Neural cell (in vitro differentiated cells): Measurements from ENCODE around the gene ZNF691. TPM values are rescaled to one million over a fixed set of nuclear protein-coding genes. Genes with fewer than 3 reads are reported as not detected.
"Not testable (repeated sequence)": the region's sequence is repeated elsewhere in the genome, so short reads cannot be mapped to it uniquely, and the experiment has no call there.

Source experiments
- H2AFZ ChIP-seq: fragments of 200-600, 300-800 bp; sonication (generic), shearing (Covaris generic); 2 replicates; pipeline ENCODE4 v1.6.0; 2014; ENCODE audit warnings: low read depth, mild to moderate bottlenecking, antibody characterized with exemption, low read length, moderate library complexity
- H3F3A ChIP-seq: fragments of 200-600 bp; shearing (Covaris generic); 2 replicates; pipeline ENCODE4 v1.6.1; 2016; ENCODE audit warnings: mild to moderate bottlenecking, moderate library complexity, mixed read lengths, antibody characterized with exemption, low read length; ENCODE audit not compliant: insufficient read depth, poor library complexity, severe bottlenecking
- H3K27ac ChIP-seq: fragments of 200-600, 300-800 bp; sonication (generic), shearing (Covaris generic); 2 replicates; pipeline ENCODE4 v1.5.1; 2014; ENCODE audit warnings: mild to moderate bottlenecking, low read length, moderate library complexity
- H3K27me3 ChIP-seq: fragments of 300-800, 200-600 bp; sonication (generic), shearing (Covaris generic); 2 replicates; pipeline ENCODE4 v1.6.0; 2014; ENCODE audit warnings: mild to moderate bottlenecking, low read depth, low read length, moderate library complexity; ENCODE audit not compliant: insufficient read depth
- H3K36me3 ChIP-seq: fragments of 300-800, 200-600 bp; sonication (generic), shearing (Covaris generic); 2 replicates; pipeline ENCODE4 v1.5.1; 2014; ENCODE audit warnings: mild to moderate bottlenecking, antibody characterized with exemption, low read length, moderate library complexity; ENCODE audit not compliant: insufficient read depth
- H3K4me2 ChIP-seq: fragments of 300-800, 200-600 bp; sonication (generic), shearing (Covaris generic); 2 replicates; pipeline ENCODE4 v1.6.0; 2014; ENCODE audit warnings: mild to moderate bottlenecking, low read length
- H3K4me3 ChIP-seq: fragments of 300-800, 200-600 bp; sonication (generic), shearing (Covaris generic); 2 replicates; pipeline ENCODE4 v1.5.1; 2014; ENCODE audit warnings: mild to moderate bottlenecking, low read length, moderate library complexity
- H3K79me2 ChIP-seq: fragments of 200-600 bp; shearing (Covaris generic); replicated peaks from 2 replicates; pipeline ENCODE4 v1.6.0; 2014; ENCODE audit warnings: mild to moderate bottlenecking, low read length, moderate library complexity; ENCODE audit not compliant: insufficient read depth
- H3K9ac ChIP-seq: fragments of 300-800, 200-600 bp; sonication (generic), shearing (Covaris generic); 2 replicates; pipeline ENCODE4 v1.6.1; 2016; ENCODE audit warnings: mild to moderate bottlenecking, low read length, mixed read lengths
- H3K9me2 ChIP-seq: fragments of 200-600 bp; shearing (Covaris generic); 2 replicates; pipeline ENCODE4 v1.6.1; 2016; ENCODE audit warnings: mild to moderate bottlenecking, low read length, mixed read lengths; ENCODE audit not compliant: insufficient read depth
- H3K9me3 ChIP-seq: fragments of 200-600, 300-800 bp; sonication (generic), shearing (Covaris generic); 2 replicates; pipeline ENCODE4 v1.6.1; 2016; ENCODE audit warnings: mild to moderate bottlenecking, mixed run types, low read length, moderate library complexity, mixed read lengths
- H4K20me1 ChIP-seq: fragments of 200-600 bp; shearing (Covaris generic); 2 replicates; pipeline ENCODE4 v1.6.1; 2016; ENCODE audit warnings: mild to moderate bottlenecking, mixed run types; ENCODE audit not compliant: insufficient read depth
- CTCF ChIP-seq: fragments of 450-650 bp; IDR thresholded peaks from 2 replicates; pipeline ENCODE4 v1.5.1; 2014; ENCODE audit warnings: antibody characterized with exemption, mild to moderate bottlenecking, moderate library complexity; ENCODE audit not compliant: poor library complexity, severe bottlenecking
- EP300 ChIP-seq: fragments of 450-650 bp; conservative IDR thresholded peaks from 2 replicates; pipeline ENCODE4 v1.6.1; 2014; ENCODE audit warnings: antibody characterized with exemption, mild to moderate bottlenecking, moderate library complexity; ENCODE audit not compliant: poor library complexity, severe bottlenecking
- EZH2 ChIP-seq: fragments of 200-600, 300-800 bp; shearing (Covaris generic), sonication (generic); IDR thresholded peaks from 2 replicates; pipeline ENCODE4 v1.6.1; 2014; ENCODE audit warnings: antibody characterized with exemption, low read length, borderline replicate concordance, mild to moderate bottlenecking; ENCODE audit not compliant: insufficient read depth, poor library complexity, severe bottlenecking
- MXI1 ChIP-seq: fragments of 450-650 bp; conservative IDR thresholded peaks from 2 replicates; pipeline ENCODE4 v1.6.1; 2014; ENCODE audit warnings: antibody characterized with exemption, mild to moderate bottlenecking; ENCODE audit not compliant: poor library complexity, severe bottlenecking
- POLR2AphosphoS5 ChIP-seq: IDR thresholded peaks from 2 replicates; pipeline ENCODE4 v1.6.1; 2012
- RAD21 ChIP-seq: fragments of 450-650 bp; conservative IDR thresholded peaks from 2 replicates; pipeline ENCODE4 v1.6.1; 2014; ENCODE audit warnings: antibody characterized with exemption, mild to moderate bottlenecking, moderate library complexity
- SMC3 ChIP-seq: fragments of 450-650 bp; conservative IDR thresholded peaks from 2 replicates; pipeline ENCODE4 v1.6.1; 2014; ENCODE audit warnings: antibody characterized with exemption, mild to moderate bottlenecking, moderate library complexity; ENCODE audit not compliant: poor library complexity
- TAF1 ChIP-seq: IDR thresholded peaks from 2 replicates; pipeline ENCODE4 v1.6.1; 2012; ENCODE audit warnings: low read depth
- polyA plus RNA-seq: library from polyadenylated mRNA; depleted of rRNA; stranded (reverse); fragments of >200 nt; gene quantifications from 2 replicates; pipeline ENCODE4 v1.2.3, GENCODE V29; 2014
- TF ChIP-seq, protein P1 (sequence below): IDR thresholded peaks from 2 replicates; pipeline ENCODE4 v1.6.1; 2012; ENCODE audit warnings: borderline replicate concordance

ZNF691 gene
- polyA plus RNA-seq, 1 donor from 2014 or later = 14.9 TPM

GRCh38 chr1:42806593-42806992 lies 39.8 kb upstream of the ZNF691 start:
- no peaks in the 10 kb centered on the region for H3K36me3 ChIP-seq
- H3K9ac ChIP-seq = no peak overlapping the region
- no peak overlapping the region for H3K4me3 ChIP-seq
- H2AFZ ChIP-seq = no peak overlapping the region
- H3K27me3 ChIP-seq = no peaks in the 10 kb centered on the region
- H3K4me2 ChIP-seq = no peak overlapping the region
- H3K9me3 ChIP-seq = no peaks in the 10 kb centered on the region
- H3K9me2 ChIP-seq = no peaks in the 10 kb centered on the region
- H3K79me2 ChIP-seq = peaks cover 4% of the 10 kb centered on the region
- H4K20me1 ChIP-seq = no peaks in the 10 kb centered on the region
- TF ChIP-seq EP300 = no peak
- TF ChIP-seq CTCF = no peak
- TF ChIP-seq RAD21 = no peak
- TF ChIP-seq POLR2AphosphoS5 = no peak
- TF ChIP-seq, protein P1, sequence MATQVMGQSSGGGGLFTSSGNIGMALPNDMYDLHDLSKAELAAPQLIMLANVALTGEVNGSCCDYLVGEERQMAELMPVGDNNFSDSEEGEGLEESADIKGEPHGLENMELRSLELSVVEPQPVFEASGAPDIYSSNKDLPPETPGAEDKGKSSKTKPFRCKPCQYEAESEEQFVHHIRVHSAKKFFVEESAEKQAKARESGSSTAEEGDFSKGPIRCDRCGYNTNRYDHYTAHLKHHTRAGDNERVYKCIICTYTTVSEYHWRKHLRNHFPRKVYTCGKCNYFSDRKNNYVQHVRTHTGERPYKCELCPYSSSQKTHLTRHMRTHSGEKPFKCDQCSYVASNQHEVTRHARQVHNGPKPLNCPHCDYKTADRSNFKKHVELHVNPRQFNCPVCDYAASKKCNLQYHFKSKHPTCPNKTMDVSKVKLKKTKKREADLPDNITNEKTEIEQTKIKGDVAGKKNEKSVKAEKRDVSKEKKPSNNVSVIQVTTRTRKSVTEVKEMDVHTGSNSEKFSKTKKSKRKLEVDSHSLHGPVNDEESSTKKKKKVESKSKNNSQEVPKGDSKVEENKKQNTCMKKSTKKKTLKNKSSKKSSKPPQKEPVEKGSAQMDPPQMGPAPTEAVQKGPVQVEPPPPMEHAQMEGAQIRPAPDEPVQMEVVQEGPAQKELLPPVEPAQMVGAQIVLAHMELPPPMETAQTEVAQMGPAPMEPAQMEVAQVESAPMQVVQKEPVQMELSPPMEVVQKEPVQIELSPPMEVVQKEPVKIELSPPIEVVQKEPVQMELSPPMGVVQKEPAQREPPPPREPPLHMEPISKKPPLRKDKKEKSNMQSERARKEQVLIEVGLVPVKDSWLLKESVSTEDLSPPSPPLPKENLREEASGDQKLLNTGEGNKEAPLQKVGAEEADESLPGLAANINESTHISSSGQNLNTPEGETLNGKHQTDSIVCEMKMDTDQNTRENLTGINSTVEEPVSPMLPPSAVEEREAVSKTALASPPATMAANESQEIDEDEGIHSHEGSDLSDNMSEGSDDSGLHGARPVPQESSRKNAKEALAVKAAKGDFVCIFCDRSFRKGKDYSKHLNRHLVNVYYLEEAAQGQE = no peak
- TF ChIP-seq TAF1 = no peak
- no peak for TF ChIP-seq MXI1
- TF ChIP-seq SMC3 = no peak
- TF ChIP-seq EZH2 = no peak
- H3K27ac ChIP-seq = no peak overlapping the region
- H3F3A ChIP-seq = no peaks in the 10 kb centered on the region

DNA sequence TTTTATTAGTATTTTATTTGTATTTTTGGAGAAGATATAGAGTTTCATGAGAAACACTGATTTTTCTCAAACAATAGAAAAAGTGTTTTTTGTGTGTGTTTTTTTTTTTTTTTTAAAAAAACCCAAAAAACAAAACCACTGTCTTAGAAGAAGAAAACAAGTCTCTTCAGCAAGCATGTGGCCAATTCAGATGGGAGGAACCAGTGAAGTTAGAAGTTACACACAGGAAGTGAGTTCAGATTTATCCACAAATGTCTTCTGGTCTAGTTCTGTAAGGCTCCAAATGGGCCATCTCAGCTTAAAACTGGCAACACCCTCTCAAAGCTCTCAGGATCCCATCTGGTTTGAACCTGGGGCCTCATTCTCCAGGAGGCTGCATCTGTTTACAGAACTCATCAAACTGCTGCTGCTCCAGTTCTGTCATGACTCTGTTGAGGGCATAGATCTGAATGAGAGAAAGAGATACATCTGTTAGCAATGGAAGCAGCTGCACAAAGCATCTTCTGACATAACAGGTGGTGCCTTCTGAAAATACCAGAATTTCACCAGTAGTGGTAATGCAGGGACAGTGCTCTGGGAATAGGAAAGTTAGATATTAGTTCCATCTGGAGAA lies 39.3 kb upstream of the ZNF691 start:
- H3K9me3 ChIP-seq = no peaks in the 10 kb centered on the region
- no peak overlapping the region for H3K4me2 ChIP-seq
- TF ChIP-seq, protein P1 = no peak
- TF ChIP-seq EP300 (no peak), MXI1 (no peak), SMC3 (no peak), TAF1 (no peak), CTCF (no peak), RAD21 (no peak), EZH2 (no peak), POLR2AphosphoS5 (no peak)
- H3K27ac ChIP-seq = no peak overlapping the region
- H3F3A ChIP-seq = no peaks in the 10 kb centered on the region
- no peak overlapping the region for H3K9ac ChIP-seq
- no peak overlapping the region for H3K4me3 ChIP-seq
- no peak overlapping the region for H2AFZ ChIP-seq
- peaks cover 10% of the 10 kb centered on the region for H3K79me2 ChIP-seq
- H3K36me3 ChIP-seq = no peaks in the 10 kb centered on the region
- H3K9me2 ChIP-seq = no peaks in the 10 kb centered on the region
- no peaks in the 10 kb centered on the region for H3K27me3 ChIP-seq
- no peaks in the 10 kb centered on the region for H4K20me1 ChIP-seq

DNA sequence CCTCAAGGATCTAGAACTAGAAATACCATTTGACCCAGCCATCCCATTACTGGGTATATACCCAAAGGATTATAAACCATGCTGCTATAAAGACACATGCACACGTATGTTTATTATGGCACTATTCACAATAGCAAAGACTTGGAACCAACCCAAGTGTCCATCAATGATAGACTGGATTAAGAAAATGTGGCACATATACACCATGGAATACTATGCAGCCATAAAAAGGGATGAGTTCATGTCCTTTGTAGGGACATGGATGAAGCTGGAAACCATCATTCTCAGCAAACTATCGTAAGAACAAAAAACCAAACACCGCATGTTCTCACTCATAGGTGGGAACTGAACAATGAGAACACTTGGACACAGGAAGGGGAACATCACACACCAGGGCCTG lies 31.6 kb upstream of the ZNF691 start:
- H3K9me3 ChIP-seq, H3K36me3 ChIP-seq, H3F3A ChIP-seq, H3K9ac ChIP-seq, H2AFZ ChIP-seq, H3K4me2 ChIP-seq, H3K4me3 ChIP-seq, H4K20me1 ChIP-seq, H3K27ac ChIP-seq, H3K27me3 ChIP-seq, H3K9me2 ChIP-seq: not testable (repeated sequence)
- peaks cover 39% of the 10 kb centered on the region for H3K79me2 ChIP-seq
